HG02678 (cell line): ENCODE data around the gene DYNC2I2.
"Not testable (repeated sequence)": the region's sequence is repeated elsewhere in the genome, so short reads cannot be mapped to it uniquely, and the experiment has no call there.

Experiments used
- ATAC-seq: cut with Tn5 transposase; IDR thresholded peaks from one replicate; pipeline ENCODE4 v1.9.1; 2021; ENCODE audit warnings: mild to moderate bottlenecking, moderate library complexity; ENCODE audit not compliant: unreplicated experiment

DYNC2I2 gene

DNA sequence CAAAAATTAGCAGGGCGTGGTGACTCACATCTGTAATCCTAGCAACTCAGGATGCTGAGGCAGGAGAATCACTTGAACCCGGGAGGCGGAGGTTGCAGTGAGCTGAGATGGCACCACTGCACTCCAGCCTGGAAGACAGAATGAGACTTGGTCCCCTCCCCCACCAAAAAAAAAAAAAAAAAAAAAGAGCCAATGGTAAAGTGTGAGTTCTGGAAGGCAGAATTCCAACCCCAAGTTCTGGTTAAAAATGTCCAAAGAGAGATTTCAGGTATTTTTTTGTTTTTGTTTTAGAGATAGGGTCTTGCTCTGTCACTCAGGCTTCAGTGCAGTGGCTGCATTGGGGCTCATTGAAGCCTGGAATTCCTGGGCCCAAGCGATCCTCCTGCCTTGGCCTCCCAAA, 30.8 kb upstream of the DYNC2I2 start:
- ATAC-seq, result no peak

DNA sequence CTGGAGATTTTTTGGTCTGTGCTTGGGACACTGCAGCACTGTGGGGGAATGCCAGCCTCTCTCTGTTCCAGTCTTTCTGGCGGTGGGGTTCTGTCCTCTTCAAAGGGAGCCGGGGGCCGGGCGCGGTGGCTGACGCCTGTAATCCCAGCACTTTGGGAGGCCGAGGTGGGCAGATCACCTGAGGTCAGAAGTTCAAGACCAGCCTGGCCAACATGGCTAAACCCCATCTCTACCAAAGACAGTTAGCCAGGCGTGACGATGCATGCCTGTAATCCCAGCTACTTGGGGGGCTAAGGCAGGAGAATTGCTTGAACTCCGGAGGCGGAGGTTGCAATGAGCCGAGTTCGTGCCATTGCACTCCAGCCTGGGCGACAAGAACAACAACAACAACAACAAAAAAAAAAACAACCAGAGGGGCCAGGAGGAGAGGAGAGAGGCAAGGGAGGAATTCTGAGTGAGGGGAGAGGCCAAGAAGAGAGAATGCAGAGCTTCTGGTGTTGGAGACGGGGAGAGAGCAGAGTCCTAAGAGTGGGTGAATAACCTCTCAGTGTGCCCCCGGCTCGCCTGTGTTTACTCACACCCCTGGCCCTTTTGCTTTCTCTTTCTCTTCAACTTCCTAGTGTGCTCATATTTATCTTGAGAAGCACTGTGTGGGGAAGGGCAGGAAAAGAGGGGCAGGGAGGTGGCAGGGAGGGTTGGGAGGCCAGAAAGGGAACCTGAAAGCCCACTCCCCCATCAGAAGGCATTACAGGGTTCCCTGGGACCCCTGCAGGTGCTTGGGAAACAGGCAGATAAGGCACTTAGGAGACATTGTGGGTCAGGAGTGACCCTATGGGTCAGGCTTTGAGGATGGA, 29.2 kb upstream of the DYNC2I2 start:
- ATAC-seq, result no peak

- ATAC-seq, result peak; percentile 32
Observed at GRCh38 chr9:128684325-128685199, 27.9 kb upstream of the DYNC2I2 start.

DNA sequence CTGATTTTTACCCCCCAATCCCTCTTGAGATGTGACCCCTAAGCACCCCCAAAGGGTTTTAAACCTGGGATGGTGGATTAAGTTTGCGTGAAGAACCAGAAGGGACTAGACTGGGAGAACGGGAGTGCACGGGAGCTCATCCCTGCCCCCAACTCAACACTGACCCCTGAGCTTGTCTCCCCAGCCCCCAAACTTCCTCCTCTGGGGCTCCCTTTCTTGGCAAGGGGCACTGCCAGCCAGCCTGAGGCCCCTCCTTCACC, 27.3 kb upstream of the DYNC2I2 start:
- ATAC-seq, result no peak

GRCh38 chr9:128683340-128684064, 26.9 kb upstream of the DYNC2I2 start:
- peak; percentile 38 for ATAC-seq

DNA sequence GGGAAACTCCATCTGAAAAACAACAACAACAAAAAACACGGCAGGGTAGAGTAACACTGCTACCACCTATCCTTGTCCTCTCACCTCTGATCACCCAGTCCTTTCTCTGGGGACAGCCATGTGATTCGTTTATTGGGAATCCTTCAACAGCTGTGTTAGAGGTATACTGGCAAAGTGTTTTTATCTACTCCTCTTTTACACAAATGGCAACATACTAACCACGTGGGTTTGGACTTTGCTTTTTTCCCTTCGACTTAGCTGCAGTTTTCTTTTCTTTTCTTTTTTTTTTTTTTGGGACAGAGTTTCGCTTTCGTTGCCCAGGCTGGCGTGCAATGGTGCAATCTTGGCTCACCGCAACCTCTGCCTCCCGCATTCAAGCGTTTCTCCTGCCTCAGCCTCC, 21.1 kb upstream of the DYNC2I2 start:
- no peak for ATAC-seq

DNA sequence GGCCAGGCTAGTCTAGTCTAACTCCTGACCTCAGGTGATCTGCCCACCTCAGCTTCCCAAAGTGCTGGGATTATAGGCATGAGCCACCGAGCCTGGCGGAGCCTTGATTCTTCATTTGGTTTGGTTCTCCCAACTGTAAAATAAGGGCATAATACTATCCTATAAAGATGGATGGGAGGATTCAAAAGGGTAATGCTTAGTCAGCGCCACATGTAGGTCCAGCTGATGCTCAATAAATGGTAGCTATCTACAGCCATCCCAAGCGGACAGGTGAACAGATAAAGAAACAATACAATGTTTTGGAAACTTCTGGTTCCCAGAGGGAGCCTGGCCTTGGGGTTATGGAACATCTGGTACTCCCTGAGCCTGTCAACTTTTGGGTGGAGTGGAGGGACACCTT, 18.7 kb upstream of the DYNC2I2 start:
- no peak for ATAC-seq

DNA sequence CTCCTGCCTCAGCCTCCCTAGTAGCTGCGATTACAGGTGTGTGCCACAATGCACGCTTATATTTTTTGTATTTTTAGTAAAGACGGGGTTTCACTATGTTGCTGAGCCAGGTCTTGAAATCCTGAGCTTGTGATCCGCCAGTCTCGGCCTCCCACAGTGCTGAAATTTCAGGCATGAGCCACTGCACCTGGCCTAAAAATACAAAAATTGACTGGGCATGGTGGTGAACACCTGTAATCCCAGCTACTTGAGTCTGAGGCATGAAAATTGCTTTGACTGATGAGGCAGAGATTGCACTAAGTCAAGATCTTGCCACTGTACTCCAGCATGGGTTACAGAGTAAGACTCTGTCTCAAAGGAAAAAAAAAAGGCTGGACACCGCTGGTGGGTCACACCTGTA, 13.1 kb upstream of the DYNC2I2 start:
- ATAC-seq, result no peak

DNA sequence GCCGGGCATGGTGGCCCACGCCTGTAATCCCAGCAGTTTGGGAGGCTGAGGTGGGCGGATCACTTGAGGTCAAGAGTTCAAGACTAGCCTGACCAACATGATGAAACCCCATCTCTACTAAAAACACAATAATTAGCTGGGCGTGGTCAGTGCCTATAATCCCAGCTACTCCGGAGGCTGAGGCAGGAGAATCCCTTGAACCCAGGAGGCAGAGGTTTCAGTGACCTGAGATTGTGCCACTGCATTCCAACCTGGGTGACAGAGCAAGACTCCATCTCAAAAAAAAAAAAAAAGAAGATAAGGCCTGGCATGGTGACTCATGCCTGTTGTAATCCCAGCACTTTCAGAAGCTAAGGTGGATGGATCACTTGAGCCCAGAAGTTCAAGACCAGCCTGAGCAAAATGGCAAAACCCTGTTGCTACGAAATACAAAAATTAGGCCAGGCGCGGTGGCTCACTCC, 9.9 kb upstream of the DYNC2I2 start:
- not testable (repeated sequence) for ATAC-seq

DNA sequence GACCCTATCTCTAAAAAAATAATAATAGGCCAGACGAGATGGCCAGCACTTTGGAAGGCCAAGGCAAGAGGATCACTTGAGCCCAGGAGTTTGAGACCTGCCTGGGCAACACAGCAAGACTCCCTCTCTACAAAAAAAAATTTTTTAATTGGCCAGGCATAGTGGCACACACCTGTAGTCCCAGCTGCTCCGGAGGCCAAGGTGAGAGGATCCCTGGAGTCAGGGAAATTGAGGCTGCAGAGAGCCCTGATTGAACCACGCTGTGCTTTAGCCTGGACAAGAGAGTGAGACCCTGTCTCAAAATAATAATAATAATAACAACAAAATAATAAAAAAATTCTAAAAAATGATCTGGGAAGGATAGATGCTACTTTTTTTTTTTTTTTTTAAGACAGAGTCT, 1.1 kb upstream of the DYNC2I2 start:
- no peak for ATAC-seq

DNA sequence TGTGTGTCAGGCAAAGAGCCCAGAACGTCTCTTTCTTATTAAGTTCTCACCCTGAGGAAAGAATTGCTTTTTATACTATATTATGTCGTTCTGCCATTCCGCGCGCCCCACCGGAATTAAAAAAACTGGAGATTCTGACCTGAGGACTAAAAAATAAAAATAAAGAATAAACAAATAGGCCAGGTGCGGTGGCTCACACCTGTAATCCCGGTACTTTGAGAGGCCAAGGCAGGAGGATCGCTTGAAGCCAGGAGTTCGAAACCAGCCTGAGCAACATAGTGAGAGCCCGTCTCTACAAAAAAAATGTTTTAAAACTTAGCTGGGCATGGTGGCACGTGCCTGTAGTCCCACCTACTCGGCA, 677 bp upstream of the DYNC2I2 start:
- ATAC-seq, result no peak

DNA sequence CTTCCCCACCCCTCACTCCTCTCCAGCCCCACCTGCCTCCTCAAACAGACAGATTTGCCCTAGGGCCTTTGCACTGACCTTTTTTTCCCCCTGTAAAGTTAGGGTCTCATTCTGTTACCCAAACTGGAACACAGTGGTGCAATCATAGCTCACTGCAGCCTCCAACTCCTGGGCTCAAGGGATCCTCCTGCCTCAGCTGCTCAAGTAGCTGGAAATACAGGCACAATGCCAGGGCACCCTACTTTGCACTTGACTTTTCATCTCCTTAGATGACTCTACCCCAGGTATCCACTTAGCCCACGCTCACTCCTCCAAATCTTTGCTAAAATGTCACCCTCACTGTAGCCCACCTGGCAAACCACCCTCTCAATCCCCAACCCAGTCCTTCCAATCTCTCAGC, 2.2 kb downstream of the DYNC2I2 start:
- ATAC-seq, result no peak

GRCh38 chr9:128653908-128654307, 2.7 kb downstream of the DYNC2I2 start:
- ATAC-seq, result no peak

- ATAC-seq, result no peak
Observed at GRCh38 chr9:128651798-128652197, 4.8 kb downstream of the DYNC2I2 start.

DNA sequence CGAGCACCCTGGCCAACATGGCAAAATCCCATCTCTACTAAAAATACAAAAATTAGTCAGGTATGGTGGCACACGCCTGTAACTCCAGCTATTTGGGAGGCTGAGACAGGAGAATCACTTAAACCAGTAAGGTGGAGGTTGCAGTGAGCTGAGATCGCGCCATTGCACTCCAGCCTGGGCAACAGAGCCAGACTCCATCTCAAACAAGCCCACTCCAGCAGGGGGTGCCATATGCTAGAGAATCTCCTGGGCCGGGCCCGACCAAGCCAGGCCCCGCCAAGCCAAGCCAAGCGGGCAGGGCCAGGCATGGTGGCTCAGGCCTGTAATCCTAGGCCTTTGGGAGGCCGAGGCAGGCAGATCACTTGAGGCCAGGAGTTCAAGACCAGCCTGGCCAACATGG, 8.4 kb downstream of the DYNC2I2 start:
- ATAC-seq, result not testable (repeated sequence)

GRCh38 chr9:128643519-128644300, 12.9 kb downstream of the DYNC2I2 start:
- ATAC-seq, result no peak

DNA sequence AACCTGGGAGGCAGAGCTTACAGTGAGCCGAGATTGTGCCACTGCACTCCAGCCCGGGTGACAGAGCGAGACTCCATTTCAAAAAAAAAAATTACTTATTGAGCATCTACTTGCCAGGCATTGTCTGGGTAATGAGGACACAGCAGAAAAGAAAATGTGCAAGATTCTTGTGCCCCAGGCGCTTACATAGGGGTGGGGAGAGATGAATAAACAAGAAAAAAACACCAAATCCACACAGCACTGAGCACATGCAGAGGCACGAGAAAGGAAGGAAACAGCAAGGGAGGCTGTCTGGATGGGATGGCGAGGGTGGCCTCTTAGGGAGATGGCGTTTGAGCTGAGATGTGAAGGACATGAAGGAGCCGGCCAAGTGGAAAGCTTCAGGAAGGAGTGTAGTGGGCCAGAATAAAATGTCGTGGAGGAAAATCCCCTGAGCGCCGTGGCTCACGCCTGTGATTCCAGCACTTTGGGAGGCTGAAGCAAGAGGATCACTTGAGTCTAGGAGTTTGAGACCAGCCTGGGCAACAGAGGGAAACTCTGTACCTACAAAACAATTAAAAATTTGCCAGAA, 13.9 kb downstream of the DYNC2I2 start:
- no peak for ATAC-seq

- no peak for ATAC-seq
Observed at GRCh38 chr9:128640603-128641002, 16.0 kb downstream of the DYNC2I2 start.

DNA sequence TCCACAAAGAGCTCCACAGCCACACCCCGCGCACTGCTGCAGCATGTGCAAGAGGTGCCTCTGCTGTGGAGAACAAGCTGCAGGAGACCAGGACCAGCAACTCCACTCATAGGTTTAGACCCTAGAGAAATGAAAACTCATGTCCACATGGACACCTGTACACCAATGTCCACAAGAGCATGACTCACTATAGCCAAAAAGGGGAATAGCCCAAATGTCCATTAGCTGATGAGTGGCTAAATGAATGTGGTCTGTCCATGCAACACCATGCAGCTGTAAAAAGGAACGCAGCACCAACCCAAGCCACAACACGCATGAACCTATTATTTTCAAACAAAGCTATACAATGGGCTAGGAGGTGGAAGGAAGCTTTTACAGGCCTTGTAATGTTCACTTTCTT, 18.1 kb downstream of the DYNC2I2 start:
- no peak for ATAC-seq

GRCh38 chr9:128637656-128638055, 19.0 kb downstream of the DYNC2I2 start:
- no peak for ATAC-seq
